ENCODE data around the gene RERG. TPM values are rescaled to one million over a fixed set of nuclear protein-coding genes. Genes with fewer than 3 reads are reported as not detected.

Gene RERG
- total and polyA plus RNA-seq, 3 donors from 2014 or later = 14.9 to 27.2 (median 20.7) TPM

GRCh38 chr12:15205341-15206010, 15.7 kb downstream of the RERG start:
- no peak for TF ChIP-seq POLR2A (IDR thresholded peaks at IDR 0.05)
- no peak for TF ChIP-seq CTCF (IDR thresholded peaks at IDR 0.05)
- Histone ChIP-seq H3K36me3 (ENCODE audit: low read depth, missing control alignments) (no peaks in the 10 kb centered on the region), H3K4me3 (no peak overlapping the region), H3K4me1 (no peaks in the 10 kb centered on the region), H3K27me3 (no peaks in the 10 kb centered on the region), H3K9me3 (no peaks in the 10 kb centered on the region), H3K27ac (peak overlapping the region in 1 of 2 donors; percentile 55)
- intact Hi-C loops (cut with DNase I; ENCODE audit: low total_unique reads) = no loop called here
- DNase-seq = no peak
- 64 to 73% methylated on average over 8 of the region's 8 CpGs for WGBS, 2 donors

- no peak overlapping the region for H3K4me3 ChIP-seq
- no peak overlapping the region for H3K27ac ChIP-seq
- H3K9me3 ChIP-seq = no peaks in the 10 kb centered on the region
- no peaks in the 10 kb centered on the region for H3K36me3 ChIP-seq (ENCODE audit: low read depth, missing control alignments)
- intact Hi-C loops (cut with DNase I; ENCODE audit: low total_unique reads) = no loop called here
- H3K4me1 ChIP-seq = no peaks in the 10 kb centered on the region
- H3K27me3 ChIP-seq = no peaks in the 10 kb centered on the region
- TF ChIP-seq POLR2A (IDR thresholded peaks at IDR 0.05) (no peak), CTCF (IDR thresholded peaks at IDR 0.05) (no peak)
- no peak for DNase-seq
Observed at GRCh38 chr12:15201456-15201855, 19.8 kb downstream of the RERG start.

GRCh38 chr12:15201056-15201455, 20.2 kb downstream of the RERG start:
- H3K4me1 ChIP-seq = no peaks in the 10 kb centered on the region
- no peak for DNase-seq
- H3K9me3 ChIP-seq = no peaks in the 10 kb centered on the region
- H3K27me3 ChIP-seq = no peaks in the 10 kb centered on the region
- peak overlapping the region in 1 of 2 donors; percentile 54 for H3K27ac ChIP-seq
- intact Hi-C loops (cut with DNase I; ENCODE audit: low total_unique reads) = no loop called here
- no peaks in the 10 kb centered on the region for H3K36me3 ChIP-seq (ENCODE audit: low read depth, missing control alignments)
- no peak overlapping the region for H3K4me3 ChIP-seq
- 45 to 47% methylated on average over 1 of the region's 1 CpG for WGBS, 2 donors
- no peak for TF ChIP-seq POLR2A (IDR thresholded peaks at IDR 0.05)
- no peak for TF ChIP-seq CTCF (IDR thresholded peaks at IDR 0.05)

DNA sequence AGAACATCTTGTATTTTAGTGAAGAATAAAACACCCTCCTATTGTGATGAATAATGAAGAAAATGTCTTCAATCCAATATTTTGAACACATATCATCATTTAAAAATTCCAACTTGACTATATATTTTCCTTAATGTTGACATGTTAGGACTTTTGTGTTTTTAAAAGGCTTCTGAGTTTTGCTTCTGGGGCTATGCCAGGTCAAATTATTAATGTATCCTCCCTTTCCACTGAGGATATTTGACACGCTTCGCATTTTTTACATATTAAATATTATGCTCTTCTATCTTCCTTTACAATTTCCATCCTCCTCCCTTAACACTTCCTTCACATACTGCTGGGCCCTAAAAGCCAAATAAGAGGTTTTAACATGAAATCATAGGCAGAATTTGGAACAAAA, 20.6 kb downstream of the RERG start:
- Histone ChIP-seq H3K4me1 (no peaks in the 10 kb centered on the region), H3K27me3 (no peaks in the 10 kb centered on the region), H3K9me3 (no peaks in the 10 kb centered on the region), H3K4me3 (no peak overlapping the region), H3K27ac (peak overlapping the region in 1 of 2 donors; percentile 54), H3K36me3 (ENCODE audit: low read depth, missing control alignments) (no peaks in the 10 kb centered on the region)
- intact Hi-C loops (cut with DNase I; ENCODE audit: low total_unique reads) = no loop called here
- no peak for DNase-seq
- TF ChIP-seq CTCF (IDR thresholded peaks at IDR 0.05) (no peak), POLR2A (IDR thresholded peaks at IDR 0.05) (no peak)
- 66 to 78% methylated on average over 2 of the region's 2 CpGs for WGBS, 2 donors

- DNase-seq = no peak
- WGBS, 2 donors = 66 to 68% methylated on average over 2 of the region's 2 CpGs
- no peak overlapping the region for H3K27ac ChIP-seq
- H3K4me3 ChIP-seq = no peak overlapping the region
- H3K4me1 ChIP-seq = peaks cover 4% of the 10 kb centered on the region
- H3K36me3 ChIP-seq (ENCODE audit: low read depth, missing control alignments) = no peaks in the 10 kb centered on the region
- intact Hi-C loops (cut with DNase I; ENCODE audit: low total_unique reads) = no loop called here
- no peaks in the 10 kb centered on the region for H3K9me3 ChIP-seq
- TF ChIP-seq POLR2A (IDR thresholded peaks at IDR 0.05) = no peak
- TF ChIP-seq CTCF (IDR thresholded peaks at IDR 0.05) = no peak
- H3K27me3 ChIP-seq = no peaks in the 10 kb centered on the region
Observed at GRCh38 chr12:15199930-15200329, 21.3 kb downstream of the RERG start.
